Germinal center (tissue), 1 donor: ENCODE measurements around the gene ARPC3.
"Not testable (repeated sequence)": the region's sequence is repeated elsewhere in the genome, so short reads cannot be mapped to it uniquely, and the experiment has no call there.

Source experiments
- DNase-seq: peaks from one replicate; pipeline ENCODE4 v3.0.0; 2012; ENCODE audit warnings: mixed read lengths, low spot score

ARPC3 gene

DNA sequence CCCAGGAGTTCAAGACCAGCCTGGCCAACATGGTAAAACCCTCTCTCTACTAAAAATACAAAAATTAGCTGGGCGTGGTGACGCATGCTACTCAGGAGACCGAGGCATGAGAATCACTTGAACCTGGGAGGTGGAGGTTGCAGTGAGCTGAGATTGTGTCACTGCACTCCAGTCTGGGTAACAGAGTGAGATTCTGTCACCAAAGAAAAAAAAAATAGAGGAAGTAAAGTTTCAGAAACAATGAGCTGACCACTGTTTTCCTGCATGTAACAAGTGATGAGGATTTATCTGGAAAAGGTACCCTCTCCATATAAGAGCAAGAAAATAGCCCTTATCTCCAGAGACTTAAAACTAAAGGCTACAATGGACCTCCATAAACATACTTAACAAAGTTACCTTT is 33.0 kb downstream of the ARPC3 start:
- DNase-seq = not testable (repeated sequence)

DNA sequence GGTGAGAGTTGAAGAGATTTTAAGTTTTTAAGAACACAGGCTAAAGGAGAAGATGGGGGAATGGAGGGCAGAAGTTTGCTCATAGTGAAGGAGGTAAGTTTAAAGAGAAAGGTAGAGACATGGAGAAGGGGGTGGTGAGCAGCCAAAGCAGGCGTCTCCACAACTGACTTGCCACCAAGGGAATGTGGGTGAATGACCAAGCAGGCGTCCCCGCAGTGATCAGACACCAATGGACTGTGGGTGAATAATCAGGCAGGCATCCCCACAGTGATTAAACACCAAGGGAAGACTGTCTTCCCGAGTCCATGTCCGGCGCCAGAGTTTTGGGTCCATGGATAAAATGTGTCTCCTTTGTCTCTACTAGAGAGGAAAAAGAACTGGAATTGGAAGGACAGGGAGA is 40.1 kb downstream of the ARPC3 start:
- DNase-seq = not testable (repeated sequence)

DNA sequence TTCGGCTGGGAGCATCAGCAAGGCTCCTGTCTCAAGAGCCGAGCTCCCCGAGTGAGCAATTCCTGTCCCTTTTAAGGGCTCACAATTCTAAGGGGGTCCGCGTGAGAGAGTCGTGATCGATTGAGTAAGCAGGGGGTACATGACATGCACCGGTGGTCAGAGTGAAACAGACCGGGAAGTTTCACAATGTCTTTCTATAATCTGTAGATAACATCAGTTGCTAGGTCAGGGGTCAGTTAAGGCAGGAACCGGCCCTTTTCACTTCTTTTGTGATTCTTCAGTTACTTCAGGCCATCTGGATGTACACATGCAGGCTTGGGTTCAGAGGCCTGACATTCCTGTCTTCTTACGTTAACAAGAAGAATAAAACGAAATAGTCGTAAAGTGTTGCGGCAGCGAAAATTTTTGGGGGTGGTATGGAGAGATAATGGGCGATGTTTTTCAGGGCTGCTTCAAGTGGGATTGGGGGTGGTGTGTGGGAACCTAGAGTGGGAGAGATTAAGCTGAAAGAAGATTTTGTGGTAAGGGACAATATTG is 44.9 kb downstream of the ARPC3 start:
- not testable (repeated sequence) for DNase-seq

DNA sequence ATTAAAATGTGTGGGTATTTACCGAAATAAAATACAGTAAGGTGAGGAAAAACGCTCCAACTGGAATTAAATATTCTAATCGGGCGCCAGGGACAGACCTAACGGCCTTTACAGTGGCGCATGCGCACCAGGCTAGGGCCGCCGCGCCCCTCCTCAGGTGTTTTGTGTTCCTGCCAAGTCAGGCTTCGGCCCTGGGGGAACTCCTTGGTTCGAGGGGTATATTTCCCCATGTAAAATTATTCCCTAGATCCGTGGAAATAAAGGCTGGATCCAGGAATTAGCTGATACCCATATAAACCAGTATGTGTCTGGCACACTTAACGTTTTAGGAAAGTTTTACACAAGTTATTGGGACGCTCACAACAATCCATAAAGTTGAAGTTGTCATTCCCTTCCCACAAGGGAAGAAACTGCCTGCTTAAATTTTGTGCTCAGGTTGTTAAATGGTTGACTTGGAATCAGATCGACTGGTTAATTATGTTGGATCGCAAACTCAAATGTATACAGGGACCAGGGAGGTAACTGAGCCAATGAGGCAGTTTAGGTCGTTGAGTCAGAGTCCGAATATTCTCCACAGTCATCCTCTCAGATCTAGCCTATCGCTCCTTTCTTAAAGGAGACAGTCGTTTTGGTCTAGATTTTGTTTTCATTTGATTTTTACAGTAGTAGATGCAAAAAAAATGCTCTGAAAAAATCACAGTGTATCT is 46.0 kb downstream of the ARPC3 start:
- peak; percentile 90 for DNase-seq

DNA sequence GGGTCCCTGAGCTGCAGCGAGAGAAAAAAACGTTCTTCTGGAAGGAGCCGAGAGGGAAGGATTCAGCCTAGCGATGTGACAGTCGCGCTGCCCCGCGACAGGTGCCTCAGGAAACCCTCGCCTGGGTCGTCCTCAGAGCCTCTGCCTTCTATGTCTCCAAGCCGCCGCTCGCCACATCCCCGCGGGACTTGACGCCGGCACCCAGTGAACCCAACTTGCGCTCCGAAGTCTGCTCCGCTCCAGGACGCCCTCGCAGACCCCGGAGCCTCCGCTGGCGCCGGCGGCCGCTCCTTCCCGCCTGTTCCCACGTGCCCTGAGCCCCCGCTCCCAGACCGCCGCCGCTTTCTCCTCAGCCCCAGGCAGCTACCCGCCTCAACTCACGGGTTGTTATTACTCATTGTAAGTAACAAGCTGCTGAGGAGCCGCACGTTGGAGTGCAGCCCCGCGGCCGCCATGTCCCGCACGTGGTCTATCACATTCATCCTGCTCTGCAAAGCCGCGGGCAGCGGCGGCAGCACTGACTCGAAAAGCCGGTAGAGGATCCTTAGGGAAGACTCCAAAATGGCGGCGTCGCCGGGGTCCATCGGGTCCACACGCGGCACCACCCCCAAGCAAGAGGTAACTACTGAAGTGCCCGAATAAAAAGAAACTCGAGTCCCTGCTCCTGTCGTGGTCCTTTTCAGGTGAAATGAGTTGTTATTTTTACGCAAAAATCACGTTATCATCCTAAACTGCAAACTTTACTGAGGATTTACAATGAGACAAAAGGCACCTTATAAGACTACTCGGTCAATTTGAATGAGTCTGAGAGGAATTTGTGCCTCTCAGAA is 46.8 kb downstream of the ARPC3 start, which contains the start of gene ANAPC7:
Gene ANAPC7, minus strand, starts transcription at position 563 of the 830 bp plus-strand sequence. Its CDS starts 81 bp downstream, at position 482.
- DNase-seq = peak; percentile 92
